ENCODE data around the gene KIAA0586.
A peak's percentile ranks its signal among the peaks of the same experiment; 100 is the strongest.
"Not testable (repeated sequence)": the region's sequence is repeated elsewhere in the genome, so short reads cannot be mapped to it uniquely, and the experiment has no call there.

Gene KIAA0586

DNA sequence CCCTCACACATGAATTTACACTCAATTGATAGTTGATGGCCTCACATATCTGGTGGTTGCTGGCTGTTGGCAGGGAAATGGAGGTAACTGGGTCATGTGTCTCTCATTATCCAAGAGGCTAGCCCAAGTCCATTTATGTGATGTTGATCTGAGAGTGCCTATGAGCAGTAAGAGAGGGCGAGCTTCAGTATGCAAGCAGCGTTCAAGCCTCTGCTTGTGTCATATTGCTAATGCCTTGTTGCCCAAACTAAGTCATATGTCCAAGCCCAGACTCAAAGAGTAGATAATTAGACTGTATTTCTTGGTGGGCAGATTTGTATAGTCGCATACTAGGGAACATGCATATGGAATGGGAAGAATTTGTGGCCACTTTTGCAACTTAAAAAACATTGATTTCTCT lies 126.4 kb downstream of the KIAA0586 start:
- DNase-seq: no peak

DNA sequence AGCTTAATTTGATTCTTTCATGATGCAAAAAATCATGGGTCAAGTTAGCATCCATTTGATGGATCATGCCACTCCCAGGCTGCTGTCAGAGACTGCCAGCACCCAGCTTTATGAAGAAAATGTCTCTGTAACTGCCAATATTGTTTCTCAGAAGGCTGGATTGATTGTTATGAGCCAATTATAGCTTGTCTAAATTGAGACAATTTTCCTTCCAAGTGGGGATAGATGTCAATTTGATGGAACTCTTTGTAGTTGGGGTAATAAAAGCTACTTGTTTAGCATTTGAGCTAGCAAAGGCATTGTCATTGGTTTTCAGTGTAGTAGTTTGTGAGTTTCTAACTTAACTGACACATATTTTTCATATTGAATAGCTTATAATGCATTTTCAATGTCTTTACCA lies 128.1 kb downstream of the KIAA0586 start:
- DNase-seq: no peak

DNA sequence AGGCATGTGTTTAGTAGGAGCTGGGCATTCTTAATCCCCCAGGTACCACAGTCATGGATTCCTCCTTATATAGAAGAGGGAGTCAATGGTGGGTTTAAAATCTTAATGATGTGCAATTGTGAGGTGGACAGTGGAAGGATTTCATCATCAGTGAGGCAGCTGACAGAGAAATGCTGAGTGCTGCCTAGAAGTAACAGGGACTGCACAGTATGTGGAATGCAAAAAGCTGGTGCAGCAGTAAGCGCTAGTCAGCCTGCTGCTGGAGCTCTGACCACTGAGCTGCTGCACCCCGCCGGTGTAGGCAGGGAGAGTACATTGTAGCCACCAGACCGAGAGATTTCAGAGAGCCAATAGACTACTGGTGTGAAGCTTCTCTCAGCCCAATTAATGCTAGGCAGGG lies 129.7 kb downstream of the KIAA0586 start:
- no peak for DNase-seq

- DNase-seq: no peak
These were observed 132.7 kb downstream of the KIAA0586 start for GRCh38 chr14:58560208-58560607.

- DNase-seq: no peak
These were observed 134.6 kb downstream of the KIAA0586 start for GRCh38 chr14:58562141-58562540.

DNA sequence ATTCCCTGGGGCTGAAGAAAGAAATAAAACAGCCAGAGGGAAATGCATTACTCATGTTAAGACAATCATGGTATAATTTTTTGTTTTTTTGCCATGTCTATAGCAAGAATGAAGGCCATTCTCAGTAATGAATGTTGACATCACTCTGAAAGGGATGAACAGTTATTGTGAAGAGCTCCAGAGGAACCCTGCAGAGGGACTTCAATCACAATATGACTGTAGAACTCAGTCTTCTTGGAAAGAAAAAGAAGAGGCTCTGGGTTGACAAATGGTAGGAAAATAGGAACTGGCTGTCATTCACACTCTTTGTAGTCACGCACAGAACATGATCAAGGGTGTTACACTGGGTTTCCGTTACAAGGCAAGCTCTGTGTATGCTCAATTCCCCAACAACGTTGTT lies 136.5 kb downstream of the KIAA0586 start:
- no peak for DNase-seq

DNA sequence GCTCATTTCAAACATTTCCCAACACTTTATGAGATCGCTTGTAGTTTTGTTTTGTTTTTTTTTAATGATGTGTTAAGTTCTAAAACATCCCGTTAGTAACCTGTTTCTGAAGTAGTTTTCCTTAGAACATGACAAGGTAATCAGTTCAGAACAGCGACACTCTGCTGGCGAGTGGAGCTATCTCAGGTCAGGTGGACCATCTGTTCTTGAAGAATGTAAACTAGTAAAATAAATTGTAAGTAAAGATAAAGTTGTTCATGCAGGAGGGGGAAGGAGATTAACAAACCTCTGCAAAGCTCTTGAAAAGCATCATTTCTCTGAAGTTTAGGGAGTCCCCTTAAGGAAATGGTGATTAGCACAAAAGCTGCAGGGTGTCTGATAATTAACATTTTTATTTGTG lies 138.3 kb downstream of the KIAA0586 start:
- no peak for DNase-seq

- no peak for DNase-seq
These were observed 139.5 kb downstream of the KIAA0586 start for GRCh38 chr14:58566979-58567378.

DNA sequence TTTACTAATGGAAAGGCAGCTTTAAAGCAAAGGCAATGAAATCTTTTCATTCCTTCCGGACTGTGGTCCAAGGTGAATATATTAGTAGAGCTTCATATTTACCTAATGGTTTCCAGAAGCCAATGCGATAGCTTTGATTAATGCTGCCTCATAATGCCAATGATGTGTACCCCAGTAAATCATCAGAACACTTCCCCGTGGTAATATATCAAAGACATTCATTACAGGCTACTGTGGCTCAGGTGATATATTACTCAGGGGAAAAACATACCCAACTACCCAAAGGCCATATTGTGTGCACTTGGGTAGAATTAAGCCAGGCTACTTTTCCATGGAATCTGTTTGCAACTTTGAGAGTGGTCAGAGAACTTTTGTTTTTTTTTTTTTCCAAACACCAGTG lies 140.8 kb downstream of the KIAA0586 start:
- no peak for DNase-seq

GRCh38 chr14:58571256-58571655 lies 143.7 kb downstream of the KIAA0586 start:
- DNase-seq: no peak

GRCh38 chr14:58571769-58572472 lies 144.4 kb downstream of the KIAA0586 start:
- DNase-seq: peak; percentile 6 to 70 (median 41)

- peak in 1 of 6 experiments; percentile 34 for DNase-seq
These were observed 144.9 kb downstream of the KIAA0586 start for GRCh38 chr14:58572473-58572853.

GRCh38 chr14:58572863-58573262 lies 145.3 kb downstream of the KIAA0586 start:
- DNase-seq: no peak

GRCh38 chr14:58574623-58575022 lies 147.1 kb downstream of the KIAA0586 start:
- peak in 1 of 6 experiments; percentile 5 for DNase-seq

GRCh38 chr14:58575956-58576355 lies 148.4 kb downstream of the KIAA0586 start:
- no peak for DNase-seq

DNA sequence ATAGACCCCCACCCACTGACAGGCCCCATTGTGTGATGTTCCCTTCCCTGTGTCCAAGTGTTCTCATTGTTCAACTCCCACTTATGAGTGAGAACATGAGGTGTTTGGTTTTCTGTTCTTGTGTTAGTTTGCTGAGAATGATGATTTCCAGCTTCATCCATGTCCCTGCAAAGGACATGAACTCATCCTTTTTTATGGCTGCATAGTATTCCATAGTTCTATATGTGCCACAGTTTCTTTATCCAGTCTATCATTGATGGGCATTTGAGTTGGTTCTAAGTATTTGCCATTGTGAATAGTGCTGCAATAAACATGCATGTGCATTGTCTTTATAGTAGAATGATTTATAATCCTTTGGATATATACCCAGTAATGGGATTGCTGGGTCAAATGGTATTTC lies 152.5 kb downstream of the KIAA0586 start:
- not testable (repeated sequence) for DNase-seq

DNA sequence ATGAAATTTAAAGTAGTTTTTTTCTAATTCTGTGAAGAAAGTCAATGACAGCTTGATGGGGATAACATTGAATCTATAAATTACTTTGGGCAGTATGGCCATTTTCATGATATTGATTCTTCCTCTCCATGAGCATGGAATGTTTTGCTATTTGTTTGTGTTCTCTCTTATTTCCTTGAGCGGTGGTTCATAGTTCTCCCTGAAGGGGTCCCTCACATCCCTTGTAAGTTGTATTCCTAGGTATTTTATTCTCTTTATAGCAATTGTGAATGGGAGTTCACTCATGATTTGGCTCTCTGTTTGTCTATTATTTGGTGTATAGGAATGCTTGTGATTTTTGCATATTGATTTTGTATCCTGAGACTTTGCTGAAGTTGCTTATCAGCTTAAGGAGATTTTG lies 153.9 kb downstream of the KIAA0586 start:
- DNase-seq: not testable (repeated sequence)

DNA sequence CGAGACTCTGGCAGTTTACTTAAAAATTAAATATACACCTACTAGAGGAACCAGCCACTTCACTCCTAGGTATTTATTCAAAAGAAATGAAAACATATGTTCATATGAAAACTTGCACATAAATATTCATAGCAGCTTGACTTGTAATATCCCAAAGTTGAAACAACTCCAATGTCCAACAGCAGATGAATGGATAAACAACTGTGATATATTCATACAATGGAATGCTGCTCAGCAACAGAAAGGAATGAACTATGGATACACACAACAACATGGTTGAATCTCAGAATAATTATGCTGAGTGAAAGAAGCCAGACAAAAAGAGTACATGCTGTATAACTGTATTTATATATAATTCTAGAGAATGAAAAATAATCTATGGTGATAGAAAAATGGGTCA lies 156.9 kb downstream of the KIAA0586 start:
- DNase-seq: no peak

GRCh38 chr14:58587271-58587670 lies 159.8 kb downstream of the KIAA0586 start:
- no peak for DNase-seq

DNA sequence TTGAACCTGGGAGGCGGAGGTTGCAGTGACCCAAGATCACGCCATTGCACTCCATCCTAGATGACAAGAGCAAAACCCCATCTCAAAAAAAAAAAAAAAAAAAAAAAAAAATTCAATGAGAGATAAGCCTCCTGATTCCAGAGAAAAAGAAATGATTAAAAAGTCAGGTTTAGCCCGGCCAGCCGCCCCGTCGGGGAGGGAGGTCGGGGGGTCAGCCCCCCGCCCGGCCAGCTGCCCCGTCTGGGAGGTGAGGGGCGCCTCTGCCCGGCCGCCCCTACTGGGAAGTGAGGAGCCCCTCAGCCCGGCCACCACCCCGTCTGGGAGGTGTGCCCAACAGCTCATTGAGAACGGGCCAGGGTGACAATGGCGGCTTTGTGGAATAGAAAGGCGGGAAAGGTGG lies 160.8 kb downstream of the KIAA0586 start:
- not testable (repeated sequence) for DNase-seq

DNA sequence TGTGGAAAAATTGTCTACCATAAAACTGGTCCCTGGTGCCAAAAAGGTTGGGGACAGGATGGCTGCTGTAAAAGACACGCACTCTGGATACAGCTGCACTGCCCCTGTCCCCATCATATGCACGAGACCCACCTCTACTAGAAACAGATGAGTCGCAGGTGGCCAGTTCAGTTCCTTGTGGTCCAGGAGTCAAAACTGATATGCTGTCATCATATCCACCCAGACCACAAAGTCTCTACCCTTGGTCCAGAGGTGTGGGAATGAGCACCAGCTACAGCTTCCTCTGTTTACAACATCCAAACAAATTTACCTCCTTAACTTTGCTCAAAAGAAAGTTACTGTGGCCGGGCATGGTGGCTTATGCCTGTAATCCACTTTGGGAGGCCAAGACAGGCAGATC lies 166.5 kb downstream of the KIAA0586 start:
- DNase-seq: no peak

DNA sequence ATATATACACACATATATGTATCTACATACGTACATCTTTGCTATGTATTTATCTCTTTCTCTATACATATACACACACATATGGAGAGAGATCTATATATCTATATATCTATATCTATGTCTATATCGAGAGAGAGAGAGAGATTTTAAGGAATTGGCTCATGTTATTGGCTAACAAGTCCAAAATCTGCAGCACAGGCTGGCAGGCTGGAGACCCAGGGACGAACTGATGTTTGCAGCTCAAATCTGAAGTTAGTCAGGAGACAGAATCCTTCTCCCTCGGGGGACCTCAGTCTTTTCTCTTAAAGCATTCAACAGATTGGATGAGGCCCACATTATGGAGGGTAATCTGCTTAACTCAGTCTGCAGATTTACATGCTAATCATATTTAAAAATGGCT lies 169.5 kb downstream of the KIAA0586 start:
- DNase-seq: no peak

DNA sequence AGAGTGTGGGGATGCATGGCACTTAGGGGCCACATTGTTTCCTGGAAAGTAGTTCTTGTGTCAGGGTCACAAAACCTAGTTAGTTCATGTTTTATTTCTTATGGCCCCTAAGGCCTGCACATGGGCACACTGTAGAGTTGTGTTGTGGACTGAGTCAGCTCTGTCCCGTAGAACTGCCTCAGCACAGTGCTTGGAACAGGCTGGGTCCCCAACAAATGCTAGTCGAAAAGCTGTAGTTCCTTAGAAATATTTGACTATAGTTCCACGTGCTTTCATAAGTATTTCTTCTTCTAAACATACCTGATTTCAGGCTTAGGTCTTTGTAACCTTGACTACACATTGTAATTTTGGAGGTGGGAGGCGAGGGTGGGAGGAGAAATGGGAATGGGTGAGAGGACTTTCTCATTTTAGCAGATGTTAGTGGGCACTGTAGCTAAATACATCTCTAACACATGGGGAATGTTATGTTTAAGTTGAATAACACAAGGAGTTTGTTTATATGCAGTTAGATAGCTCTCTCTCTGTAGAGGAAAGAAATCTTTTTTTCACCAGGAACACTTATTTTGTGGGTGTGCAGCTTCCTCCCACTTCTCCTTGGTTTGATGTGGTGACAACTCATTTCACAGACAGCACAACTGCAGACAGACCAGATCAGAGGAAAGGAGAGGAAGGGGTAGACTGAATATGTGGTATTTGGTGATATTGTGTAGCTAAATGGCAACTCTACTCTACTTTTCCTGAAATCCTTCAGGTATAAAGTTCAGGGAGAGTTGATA lies 170.7 kb downstream of the KIAA0586 start:
- DNase-seq: peak in 3 of 6 experiments; percentile 73 to 74 (median 73)

DNA sequence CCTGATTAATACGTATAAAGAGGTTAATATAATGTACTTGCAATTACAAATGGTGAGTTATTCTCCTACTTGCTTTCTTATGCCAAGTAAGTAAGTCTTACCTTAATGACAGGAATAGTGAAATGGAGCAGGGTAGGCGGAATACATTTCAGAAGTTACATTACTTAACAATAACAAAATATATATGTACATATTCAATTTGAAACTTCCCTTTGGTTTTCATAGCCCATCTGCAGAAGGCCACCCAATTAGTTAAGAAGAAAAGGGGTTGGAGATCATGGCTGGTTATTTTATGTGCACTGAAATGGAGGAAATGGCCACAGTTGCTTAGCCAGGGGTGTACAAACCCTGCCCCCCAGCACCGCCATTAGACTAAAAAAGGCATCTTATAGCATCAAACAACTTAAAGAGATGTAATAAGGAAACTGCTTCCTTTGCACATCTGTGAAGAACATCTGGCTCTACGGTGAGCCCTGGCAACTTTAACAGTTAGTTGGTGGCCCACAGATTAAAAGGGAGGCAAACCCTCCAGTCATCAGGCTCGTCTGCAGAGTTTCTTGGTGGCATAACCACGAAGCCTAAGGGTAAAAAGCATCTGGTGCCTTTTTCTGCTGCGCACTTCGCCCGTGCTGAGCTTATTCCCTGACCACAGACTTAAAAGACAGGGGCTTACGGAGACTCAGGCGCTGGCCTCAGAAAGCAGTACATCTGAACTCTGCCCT lies 171.4 kb downstream of the KIAA0586 start:
- no peak for DNase-seq

Measured in stimulated activated naive CD4-positive, alpha-beta T cell (primary cell).